GM12873 (cell line): Measurements from ENCODE around the gene SUN3.
A peak's percentile ranks its signal among the peaks of the same experiment; 100 is the strongest.

Experiments used
- CTCF ChIP-seq: IDR thresholded peaks from 2 replicates; pipeline ENCODE4 v1.5.1; 2012; ENCODE audit warnings: low read depth, mild to moderate bottlenecking, moderate library complexity, low read length, control low read depth; ENCODE audit not compliant: insufficient read depth; ENCODE audit errors: missing control alignments

SUN3 gene

GRCh38 chr7:48009257-48009656 is 19.6 kb downstream of the SUN3 start:
- no peak for TF ChIP-seq CTCF

- no peak for TF ChIP-seq CTCF
These were observed 22.0 kb downstream of the SUN3 start for GRCh38 chr7:48006866-48007265.

GRCh38 chr7:48004638-48005037 is 24.3 kb downstream of the SUN3 start:
- no peak for TF ChIP-seq CTCF

GRCh38 chr7:48004032-48004431 is 24.9 kb downstream of the SUN3 start:
- TF ChIP-seq CTCF: no peak

- TF ChIP-seq CTCF: no peak
These were observed 29.5 kb downstream of the SUN3 start for GRCh38 chr7:47999413-47999812.

- TF ChIP-seq CTCF: no peak
These were observed 36.5 kb downstream of the SUN3 start for GRCh38 chr7:47992446-47992845.

GRCh38 chr7:47991741-47992311 is 37.1 kb downstream of the SUN3 start:
- peak; percentile 78 for TF ChIP-seq CTCF
